HG02943 (cell line): Measurements from ENCODE around the gene SLC47A2.
"Not testable (repeated sequence)": the region's sequence is repeated elsewhere in the genome, so short reads cannot be mapped to it uniquely, and the experiment has no call there.

ENCODE experiments used
- ATAC-seq: cut with Tn5 transposase; IDR thresholded peaks from one replicate; pipeline ENCODE4 v1.9.1; 2021; ENCODE audit warnings: mild to moderate bottlenecking, low read depth, moderate library complexity; ENCODE audit not compliant: unreplicated experiment

Gene SLC47A2

DNA sequence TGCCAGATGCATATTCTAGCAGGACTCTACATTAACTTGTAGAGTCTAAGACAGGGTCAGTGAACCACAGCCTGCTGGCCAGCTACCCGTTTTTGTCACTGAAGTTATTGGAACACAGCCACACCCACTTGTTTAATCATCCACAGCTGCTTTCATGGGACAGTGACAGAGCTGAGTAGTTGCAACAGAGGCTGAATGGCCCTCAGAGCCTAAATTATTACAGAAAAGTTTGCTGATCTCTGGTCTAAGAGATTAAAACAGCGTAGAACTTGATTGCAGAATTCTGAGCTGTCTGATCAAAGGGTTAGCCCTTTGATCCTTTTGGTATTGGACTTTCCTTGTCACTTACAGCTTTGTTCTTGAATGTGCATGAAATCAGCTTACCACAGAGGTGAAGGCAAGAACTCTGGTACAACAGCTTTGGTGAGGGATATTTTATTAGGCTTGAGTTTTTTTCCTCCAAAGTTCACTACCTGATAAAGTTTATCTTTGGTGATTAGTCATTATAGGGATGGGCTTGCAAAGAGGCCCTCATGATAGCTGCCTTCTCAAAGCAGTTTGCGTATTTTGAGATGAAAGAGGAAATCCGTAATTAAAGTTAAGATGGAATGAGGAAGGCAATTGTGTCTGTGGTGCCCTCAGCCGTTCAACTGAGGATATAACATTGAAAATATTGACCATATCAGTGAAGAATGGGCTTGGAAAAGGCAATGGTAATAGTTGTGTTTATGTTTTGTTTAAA is 44.2 kb downstream of the SLC47A2 start:
- no peak for ATAC-seq

DNA sequence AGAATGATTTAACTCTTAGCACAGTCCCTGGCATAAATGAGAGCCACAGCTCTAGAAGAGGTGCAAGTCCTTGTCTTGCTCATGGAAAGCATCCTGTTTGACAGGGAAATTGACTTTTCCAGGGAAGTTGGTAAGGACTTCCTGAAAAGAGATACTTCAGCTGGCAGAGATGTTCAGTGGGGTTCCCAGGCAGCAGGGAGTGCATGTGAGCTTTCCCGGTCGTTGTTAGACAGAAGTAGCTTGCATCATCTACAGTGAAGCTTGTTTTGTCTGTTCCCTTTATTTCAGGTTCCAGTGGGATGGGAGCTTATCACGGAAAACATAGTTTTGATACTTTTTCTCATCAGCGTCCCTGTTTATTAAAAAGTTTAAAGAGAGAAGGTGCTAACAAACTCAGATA is 45.0 kb downstream of the SLC47A2 start:
- ATAC-seq: no peak

DNA sequence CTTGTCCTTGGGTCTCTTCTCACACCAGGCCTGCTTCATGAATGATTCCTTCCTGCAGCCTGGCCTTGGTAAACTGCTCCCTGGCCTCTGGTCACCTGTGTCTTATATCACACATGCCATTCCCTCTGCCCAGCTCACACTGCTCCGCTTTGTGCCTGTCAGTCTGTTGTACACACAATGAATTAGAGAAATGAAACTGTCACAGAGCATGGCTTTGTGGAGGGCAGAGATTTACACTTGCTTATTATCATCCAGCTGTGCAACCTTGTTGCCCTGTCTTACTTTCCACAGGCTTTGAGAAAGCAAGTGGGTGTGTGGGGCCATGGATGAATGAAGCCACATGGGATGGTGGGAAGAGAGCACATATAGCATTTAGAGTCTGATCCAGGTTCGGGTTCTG is 45.5 kb downstream of the SLC47A2 start:
- no peak for ATAC-seq

DNA sequence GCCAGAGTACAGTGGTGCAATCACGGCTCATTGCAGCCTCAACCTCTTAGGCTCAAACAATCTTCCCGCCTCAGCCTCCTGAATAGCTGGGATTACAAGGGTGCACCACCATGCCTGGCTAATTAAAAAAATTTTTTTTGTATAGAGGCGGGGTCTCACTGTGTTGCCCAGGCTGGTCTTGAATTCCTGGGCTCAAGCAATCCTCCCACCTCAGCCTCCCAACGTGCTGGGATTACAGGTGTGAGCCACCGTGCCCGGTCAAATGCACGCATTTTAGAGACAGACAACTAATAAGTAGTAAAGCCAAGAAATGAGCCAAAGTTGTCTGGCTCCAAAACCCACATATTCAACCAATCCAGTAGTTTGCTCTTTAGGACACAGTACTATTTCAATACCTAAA is 46.7 kb downstream of the SLC47A2 start:
- ATAC-seq: not testable (repeated sequence)

DNA sequence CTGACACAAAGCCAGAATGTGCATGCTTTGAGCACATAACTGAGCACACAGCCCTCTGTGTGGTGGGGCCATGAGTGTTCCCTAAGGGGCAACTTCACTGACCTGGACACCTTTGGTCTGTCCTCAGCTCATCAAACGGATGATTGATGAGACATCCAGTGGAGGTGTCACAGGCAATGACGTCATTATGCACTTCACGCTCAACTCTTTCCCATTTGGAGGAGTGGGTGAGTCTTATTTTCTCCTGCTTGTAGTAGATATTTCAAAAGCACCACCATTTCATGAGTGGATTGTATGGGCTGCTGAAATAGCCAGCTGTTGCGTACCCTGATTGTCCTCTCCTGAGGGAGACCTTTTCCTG is 51.6 kb downstream of the SLC47A2 start:
- no peak for ATAC-seq

DNA sequence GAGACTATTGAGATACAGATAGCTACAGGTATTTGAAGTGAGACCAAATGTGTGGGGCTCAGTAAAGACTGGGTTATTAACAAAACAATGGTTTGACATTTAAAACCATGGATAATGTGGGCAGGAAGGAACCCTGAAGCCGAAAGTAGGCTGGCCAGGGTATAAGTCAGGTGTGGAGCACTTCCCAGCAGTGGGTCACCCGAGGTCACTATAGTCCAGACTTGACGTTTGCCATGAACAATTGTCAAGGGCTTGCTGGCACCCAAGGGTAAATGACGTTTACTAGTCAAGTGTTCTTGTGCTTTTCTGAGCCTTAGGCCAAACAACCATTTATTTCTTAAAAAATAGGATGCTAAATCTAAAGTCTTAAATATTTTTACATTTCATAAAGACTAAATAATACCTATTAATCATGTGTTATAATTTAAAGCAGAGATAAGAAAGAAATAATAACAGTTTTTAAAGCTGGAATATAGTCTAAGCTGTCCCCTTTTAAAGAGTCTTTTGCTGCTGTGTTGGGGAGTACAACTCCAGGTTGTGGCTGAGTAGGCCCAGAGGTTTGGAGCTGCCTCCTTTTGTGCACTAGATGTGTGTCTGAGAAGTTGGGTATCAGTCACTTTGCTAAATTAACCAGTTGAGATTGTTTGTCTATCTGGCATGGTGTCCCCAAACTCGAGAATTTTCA is 52.1 kb downstream of the SLC47A2 start:
- ATAC-seq: no peak

DNA sequence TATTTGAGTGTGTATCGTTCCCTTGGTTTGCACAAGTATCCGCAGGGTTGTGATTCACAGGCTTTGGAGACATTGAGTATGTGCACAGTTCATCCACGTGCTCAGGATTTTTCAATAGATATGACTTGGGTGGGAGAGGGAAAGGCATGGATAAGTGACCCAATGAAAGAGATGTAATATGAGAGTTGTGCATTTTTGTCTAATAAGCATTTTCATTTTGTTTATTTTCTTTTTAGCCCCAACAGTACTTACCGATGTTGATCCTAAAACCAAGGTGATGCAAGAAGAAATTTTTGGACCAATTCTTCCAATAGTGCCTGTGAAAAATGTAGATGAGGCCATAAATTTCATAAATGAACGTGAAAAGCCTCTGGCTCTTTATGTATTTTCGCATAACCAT is 53.3 kb downstream of the SLC47A2 start:
- no peak for ATAC-seq

DNA sequence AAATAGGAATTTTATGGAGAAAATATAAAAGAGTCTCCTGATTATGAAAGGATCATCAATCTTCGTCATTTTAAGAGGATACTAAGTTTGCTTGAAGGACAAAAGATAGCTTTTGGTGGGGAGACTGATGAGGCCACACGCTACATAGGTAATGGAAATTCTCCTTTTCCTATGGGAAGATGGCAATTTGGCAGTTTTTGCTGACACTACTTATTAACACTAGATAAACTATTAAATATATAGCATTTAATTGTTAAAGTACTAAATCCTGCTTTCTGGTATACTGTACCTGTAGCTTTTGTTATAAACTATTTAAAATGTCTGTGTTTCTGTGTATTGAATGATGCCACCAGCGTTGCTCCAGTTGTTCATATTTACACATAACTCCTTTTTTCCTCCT is 55.3 kb downstream of the SLC47A2 start:
- ATAC-seq: no peak

DNA sequence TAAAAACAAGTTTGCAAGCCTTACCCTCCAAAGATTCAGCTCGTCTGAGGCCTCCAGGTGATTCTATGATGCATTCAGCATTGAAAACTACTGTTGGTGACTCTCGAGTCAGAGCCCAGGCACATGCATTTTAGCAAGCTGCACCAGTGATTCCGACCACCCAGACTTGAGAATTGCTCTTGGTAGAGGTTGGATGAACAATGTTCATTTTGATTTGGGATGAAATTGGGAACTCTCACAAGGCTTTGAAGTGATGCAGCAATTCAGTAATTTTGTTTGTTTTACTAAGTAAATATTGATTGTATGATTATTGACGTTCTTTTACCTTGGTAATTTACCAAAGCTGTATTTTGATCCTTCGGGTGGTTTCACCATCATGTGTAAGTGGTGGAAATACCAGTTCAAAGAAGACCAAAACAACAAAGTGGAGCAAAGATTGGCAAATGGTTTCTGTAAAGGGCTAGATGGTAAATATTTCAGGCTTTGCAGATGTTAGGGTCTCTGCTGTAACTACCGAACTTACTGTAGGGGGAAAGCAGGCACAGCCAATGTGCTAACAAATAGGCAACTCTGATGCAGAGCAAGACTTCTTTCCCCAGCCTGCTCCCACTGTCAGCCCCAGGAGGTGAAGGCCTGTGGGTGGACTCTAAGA is 56.0 kb downstream of the SLC47A2 start:
- no peak for ATAC-seq

DNA sequence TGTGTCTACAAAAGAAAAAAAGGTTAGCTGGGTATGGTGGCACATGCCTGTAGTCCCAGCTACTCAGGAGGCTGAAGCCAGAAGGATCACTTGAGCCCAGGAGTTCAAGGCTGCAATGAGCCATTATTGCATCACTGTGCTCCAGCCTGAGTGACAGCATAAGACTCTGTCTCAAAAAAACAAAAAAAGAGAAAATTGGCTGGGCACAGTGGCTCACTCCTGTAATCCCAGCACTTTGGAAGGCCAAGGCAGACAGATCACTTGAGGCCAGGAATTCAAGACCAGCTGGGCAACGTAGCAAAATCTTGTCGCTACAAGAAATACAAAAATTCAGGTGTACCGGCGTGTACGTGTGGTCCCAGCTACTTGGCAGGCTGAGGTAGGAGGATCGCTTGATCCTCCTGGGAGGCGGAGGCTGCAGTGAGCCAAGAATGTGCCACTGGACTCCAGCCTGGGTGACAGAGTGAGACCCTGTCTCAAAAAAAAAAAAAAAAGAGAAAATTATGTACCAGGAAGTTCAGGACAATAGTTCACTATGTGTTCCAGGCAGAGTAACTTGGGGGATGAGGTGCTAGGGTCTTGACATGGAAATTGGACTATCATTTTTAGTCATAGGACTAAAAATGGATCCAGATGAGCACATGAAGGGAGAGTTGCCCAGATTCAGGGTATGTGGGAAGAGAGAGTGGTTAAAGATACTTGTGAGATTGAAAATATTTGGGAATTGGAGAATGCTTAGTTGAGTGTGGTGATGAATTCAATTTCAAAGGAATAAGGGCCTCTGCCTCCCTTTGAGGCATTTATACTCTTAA is 56.8 kb downstream of the SLC47A2 start:
- no peak for ATAC-seq

DNA sequence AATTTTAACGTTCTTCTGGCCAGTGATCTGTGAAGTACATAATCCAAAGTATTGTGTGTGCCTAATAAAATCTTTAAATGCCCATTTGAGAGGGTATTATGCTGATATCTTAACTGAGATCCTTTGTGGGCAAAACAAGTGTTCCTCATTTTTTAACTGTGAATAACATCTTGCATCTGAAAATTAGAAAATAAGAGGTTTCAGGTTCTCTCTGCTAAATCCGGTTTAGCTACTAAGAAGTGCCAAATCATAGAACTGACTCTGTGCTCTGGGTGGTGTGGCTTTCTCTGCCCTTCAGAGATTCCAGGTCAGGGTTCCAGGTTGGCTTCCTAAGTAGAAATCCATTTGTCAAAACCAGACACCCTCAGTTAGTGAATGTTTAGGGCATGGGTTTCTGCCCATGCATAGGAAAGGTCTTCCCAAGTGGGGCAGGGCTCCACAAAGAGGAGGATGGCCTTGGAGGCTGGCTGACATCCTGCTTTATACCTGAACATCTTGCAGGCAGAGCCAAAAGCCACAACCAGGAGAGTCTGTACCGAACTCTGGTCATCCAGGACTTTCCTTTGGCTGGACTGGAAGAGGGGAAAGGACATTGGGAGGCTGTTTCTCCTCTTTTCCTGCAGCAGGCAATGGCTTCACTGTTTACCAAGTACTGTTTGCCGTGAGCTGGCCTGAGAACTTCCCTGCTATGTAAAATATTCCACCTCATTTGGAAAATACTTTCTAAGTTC is 59.4 kb downstream of the SLC47A2 start:
- no peak for ATAC-seq

DNA sequence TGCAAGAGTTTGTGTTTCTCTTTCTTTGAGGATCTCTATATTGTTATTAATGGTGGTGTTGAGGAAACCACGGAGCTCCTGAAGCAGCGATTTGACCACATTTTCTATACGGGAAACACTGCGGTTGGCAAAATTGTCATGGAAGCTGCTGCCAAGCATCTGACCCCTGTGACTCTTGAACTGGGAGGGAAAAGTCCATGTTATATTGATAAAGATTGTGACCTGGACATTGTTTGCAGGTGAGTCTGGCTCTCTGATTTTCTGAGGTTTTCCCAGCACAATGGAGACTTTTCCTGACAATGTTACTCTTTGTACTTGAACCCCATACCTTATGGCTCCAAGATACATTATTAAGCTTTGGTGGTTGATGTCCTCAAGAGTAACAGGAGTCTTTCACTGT is 60.0 kb downstream of the SLC47A2 start:
- ATAC-seq: no peak

DNA sequence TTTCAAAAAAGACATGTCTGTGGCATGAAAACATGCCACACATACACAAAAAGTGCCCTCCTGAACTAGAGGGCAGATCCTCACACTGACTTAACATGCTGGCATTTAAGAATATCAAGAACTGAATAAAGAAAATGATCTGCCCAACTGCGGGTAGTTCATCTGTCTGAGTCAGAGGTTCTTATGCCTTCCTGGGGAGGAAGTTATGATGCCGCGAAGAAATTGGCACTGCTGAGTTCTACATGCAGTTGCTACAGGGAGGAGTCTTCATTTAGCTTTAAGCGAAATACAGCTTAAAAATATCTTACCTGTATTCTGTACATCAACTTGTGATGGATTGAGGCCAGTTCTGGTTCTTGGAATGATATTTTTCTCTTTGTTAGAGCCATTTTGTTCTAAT is 61.5 kb downstream of the SLC47A2 start:
- ATAC-seq: no peak

DNA sequence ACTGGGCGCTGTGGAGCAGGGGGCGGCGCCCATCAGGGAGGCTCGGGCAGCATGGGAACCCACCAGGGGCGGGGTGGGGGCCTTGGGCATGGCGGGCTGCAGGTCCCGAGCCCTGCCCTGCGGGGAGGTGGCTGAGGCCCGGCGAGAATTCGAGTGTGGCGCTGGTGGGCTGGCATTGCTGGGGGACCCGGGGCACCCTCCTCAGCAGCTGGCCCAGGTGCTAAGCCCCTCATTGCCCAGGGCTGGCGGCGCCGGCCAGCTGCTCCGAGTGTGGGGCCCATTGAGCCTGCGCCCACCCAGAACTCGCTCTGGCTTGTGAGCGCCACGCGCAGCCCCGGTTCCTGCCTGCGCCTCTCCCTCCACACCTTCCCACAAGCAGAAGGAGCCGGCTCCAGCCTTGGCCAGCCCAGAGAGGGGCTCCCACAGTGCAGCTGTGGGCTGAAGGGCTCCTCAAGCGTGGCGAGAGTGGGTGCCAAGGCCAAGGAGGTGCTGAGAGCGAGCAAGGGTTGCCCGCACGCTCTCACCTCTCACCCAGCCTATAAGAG is 62.0 kb downstream of the SLC47A2 start:
- no peak for ATAC-seq

DNA sequence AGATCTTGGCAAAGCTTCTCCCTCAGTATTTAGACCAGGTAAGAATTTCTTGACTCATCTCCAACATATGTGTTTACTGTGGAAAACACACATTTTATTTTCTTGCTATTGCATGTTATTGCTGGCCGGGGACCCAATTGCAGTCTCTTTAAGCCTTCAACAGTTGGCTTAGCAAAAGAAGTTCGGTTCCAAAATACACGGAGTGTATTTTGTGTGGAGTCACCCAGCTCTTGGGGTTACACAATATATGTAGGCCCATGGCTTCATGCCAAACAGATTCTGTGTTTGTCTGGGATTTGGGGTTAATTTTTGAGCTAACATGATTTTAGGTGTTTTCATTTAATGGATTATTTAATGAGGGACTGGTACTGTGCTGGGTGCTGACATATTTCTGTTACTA is 63.8 kb downstream of the SLC47A2 start:
- ATAC-seq: no peak

DNA sequence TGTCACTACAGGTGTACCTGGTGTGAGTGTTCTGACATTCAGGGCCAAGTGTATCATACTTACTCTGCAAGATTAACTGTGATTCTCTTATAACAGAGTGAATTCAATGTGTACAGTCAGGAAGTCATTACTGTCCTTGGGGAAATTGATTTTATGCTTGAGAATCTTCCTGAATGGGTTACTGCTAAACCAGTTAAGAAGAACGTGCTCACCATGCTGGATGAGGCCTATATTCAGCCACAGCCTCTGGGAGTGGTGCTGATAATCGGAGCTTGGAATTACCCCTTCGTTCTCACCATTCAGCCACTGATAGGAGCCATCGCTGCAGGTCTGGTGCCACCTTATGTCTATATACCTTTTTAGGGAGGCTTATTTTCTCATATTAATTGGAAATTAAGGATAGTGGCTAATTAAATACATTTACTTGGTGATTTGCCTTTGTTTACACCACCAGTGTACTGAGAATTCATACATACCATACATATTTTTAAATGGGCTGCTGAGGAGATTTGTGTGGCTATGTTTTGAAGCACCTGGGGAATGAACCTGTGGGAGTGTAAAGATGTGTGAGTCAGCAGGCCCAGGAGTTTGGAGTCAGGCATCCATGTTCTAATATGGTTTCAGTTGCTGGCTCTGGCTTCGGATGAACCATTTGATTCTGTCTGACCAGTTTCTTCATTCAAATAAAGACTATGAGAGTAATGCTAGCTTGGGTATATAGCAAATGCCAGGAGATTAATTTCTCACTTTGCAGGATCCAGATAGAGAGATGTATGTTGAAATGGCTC is 64.7 kb downstream of the SLC47A2 start:
- ATAC-seq: no peak

DNA sequence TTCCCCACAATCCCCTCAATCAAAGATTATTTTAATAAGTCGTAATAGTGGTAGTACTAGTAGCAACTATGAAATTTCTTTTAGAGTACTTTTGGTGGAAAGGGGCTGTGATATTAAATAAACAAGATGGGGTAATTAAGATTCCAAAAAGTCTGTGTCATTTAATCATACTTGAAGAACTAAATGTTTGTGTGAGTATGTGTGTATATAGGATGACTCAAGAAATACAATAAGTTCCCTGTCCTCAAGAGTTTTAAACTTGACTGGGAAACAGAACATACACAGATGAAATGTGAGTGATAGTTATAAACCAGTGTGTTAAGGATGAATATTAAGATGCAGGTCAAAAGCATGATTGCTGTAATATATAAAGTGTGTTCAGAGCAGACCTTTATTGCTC is 65.6 kb downstream of the SLC47A2 start:
- ATAC-seq: no peak

DNA sequence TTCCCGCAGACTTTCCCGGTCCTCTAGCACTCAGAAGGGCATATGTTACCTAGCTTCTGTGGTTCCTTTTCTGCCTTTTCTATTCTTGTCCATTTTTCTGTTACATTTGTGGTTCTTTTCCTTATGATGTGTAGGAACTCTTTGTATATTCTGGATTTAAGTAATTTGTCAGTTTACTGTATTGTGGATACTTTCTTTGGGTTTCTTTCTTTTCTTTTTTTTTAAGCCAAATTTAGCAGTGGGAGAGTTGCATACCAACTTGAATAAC is 67.2 kb downstream of the SLC47A2 start:
- ATAC-seq: no peak

DNA sequence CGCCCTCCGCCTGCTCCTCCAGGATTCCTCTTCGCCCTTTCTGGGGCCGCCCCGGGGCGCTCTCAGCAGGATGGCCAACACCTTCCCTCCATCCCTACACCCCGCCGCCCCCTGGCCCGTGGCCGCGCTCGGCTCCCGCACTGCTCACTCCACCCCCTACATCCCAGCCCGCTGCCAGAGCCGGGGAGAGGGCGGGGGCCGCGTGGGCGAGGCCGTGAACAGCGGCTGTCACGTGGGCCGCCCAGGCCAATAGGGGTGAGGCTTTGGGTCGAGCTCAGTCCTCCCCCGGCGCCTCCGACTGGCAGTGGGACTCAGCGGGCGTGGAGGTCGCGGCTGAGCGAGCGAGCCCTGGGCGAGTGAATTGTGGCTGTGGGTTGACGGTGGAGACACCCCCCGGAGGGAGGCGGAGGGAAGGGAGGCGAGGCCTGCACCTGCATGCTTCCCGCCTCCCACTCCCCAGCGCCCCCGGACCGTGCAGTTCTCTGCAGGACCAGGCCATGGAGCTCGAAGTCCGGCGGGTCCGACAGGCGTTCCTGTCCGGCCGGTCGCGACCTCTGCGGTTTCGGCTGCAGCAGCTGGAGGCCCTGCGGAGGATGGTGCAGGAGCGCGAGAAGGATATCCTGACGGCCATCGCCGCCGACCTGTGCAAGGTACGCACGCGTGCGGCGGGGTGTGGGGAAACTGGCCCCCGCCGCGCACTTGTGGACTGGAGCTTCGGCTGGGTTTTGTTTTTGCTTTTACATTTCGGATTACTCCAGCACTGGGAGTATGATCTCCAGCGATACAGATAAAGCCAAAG is 67.7 kb downstream of the SLC47A2 start, which contains the start of gene ALDH3A2:
Gene ALDH3A2 (plus strand): TSS at position 277 of the 799 bp plus-strand sequence. CDS start 221 bp downstream, at position 498.
- ATAC-seq: peak; percentile 94
